HepG2 (cell line): Measurements from ENCODE around the gene PSMD1. TPM values are rescaled to one million over a fixed set of nuclear protein-coding genes. Genes with fewer than 3 reads are reported as not detected.
"Not testable (repeated sequence)": the region's sequence is repeated elsewhere in the genome, so short reads cannot be mapped to it uniquely, and the experiment has no call there.

Experiments used
- ATAC-seq: fragments of 200-7000 bp; cut with Tn5 transposase; 3 replicates; pipeline ENCODE4 v1.9.1; 2020; ENCODE audit warnings: mild to moderate bottlenecking, moderate library complexity
- BruUV-seq: library from RNA; stranded (reverse); fragments of 400-500 nt; replicated peaks from 2 replicates; lab custom pipeline; 2021; lab: Mats Ljungman, UMichigan
- CTCF ChIA-PET: fragments of 300-600 bp; formaldehyde crosslinking; extraction: SDS; loops from one replicate; lab custom pipeline; 2021; ENCODE audit warnings: low total read pairs, inconsistent platforms, low intra/inter-chr PET ratio; lab: Yijun Ruan, JAX
- POLR2A ChIA-PET: fragments of 350-600 bp; sonication (Branson Sonifier 250); formaldehyde crosslinking; loops from one replicate; lab custom pipeline; 2020; ENCODE audit warnings: antibody characterized with exemption, inconsistent platforms; lab: Yijun Ruan, JAX
- DNase-seq: peaks from one replicate; pipeline ENCODE4 v3.0.0-alpha.2; 2015; ENCODE audit warnings: low spot score
- FAIRE-seq: peaks from 3 replicates; lab custom pipeline; 2011; peaks lifted over from hg19 to GRCh38; lab: Jason Lieb, UNC
- H2AFZ ChIP-seq: one replicate; pipeline ENCODE4 v1.6.1; 2011; ENCODE audit warnings: low read length, inconsistent platforms
- H3K27ac ChIP-seq: fragments of 300-600 bp; 3 replicates; pipeline ENCODE4 v1.8.0; 2011; ENCODE audit warnings: mixed run types, mild to moderate bottlenecking, mixed read lengths, low read length, inconsistent platforms; ENCODE audit not compliant: insufficient read depth; ENCODE audit errors: extremely low read length
- H3K27me3 ChIP-seq, 2 experiments: fragments of 200-600 bp in 1 of 2; 2 replicates in 1 of 2; 3 replicates in 1 of 2; pipeline versions ENCODE4 v1.6.0 to v1.8.0; 2011; ENCODE audit warnings: low read length in 2 of 2, mild to moderate bottlenecking in 2 of 2, moderate library complexity in 2 of 2, inconsistent platforms in 1 of 2; ENCODE audit not compliant: insufficient read depth in 2 of 2, control insufficient read depth in 1 of 2
- H3K36me3 ChIP-seq, 2 experiments: fragments of 200-600 bp in 1 of 2; replicated peaks in 1 of 2; 2 replicates in 1 of 2; 3 replicates in 1 of 2; pipeline versions ENCODE4 v1.5.1 to v1.8.0; 2011; ENCODE audit warnings: low read length in 2 of 2, inconsistent platforms in 1 of 2; ENCODE audit not compliant: insufficient read depth in 2 of 2, control insufficient read depth in 1 of 2
- H3K4me1 ChIP-seq: 2 replicates; pipeline ENCODE4 v1.5.1; 2012; ENCODE audit warnings: low read length, inconsistent platforms; ENCODE audit not compliant: insufficient read depth
- H3K4me2 ChIP-seq: 2 replicates; pipeline ENCODE4 v1.6.0; 2011; ENCODE audit warnings: low read depth, low read length, inconsistent platforms
- H3K4me3 ChIP-seq, 3 experiments: fragments of 200-600 bp in 1 of 3; sonication (generic), shearing (Covaris generic) in 1 of 3; replicated peaks in 1 of 3; 2 replicates each; pipeline ENCODE4 v1.5.1; 2011 to 2016; ENCODE audit warnings: low read length in 3 of 3, inconsistent platforms in 2 of 3, low read depth in 2 of 3, mild to moderate bottlenecking in 2 of 3, control low read depth in 1 of 3, mixed read lengths in 1 of 3; ENCODE audit not compliant: insufficient read depth in 1 of 3
- H3K79me2 ChIP-seq: one replicate; pipeline ENCODE4 v1.6.1; 2011; ENCODE audit warnings: low read length, inconsistent platforms; ENCODE audit not compliant: insufficient read depth
- H3K9ac ChIP-seq: 2 replicates; pipeline ENCODE4 v1.6.0; 2011; ENCODE audit warnings: mild to moderate bottlenecking, low read depth, low read length, inconsistent platforms; ENCODE audit not compliant: insufficient read depth
- H3K9me3 ChIP-seq: 2 replicates; pipeline ENCODE4 v1.5.1; 2012; ENCODE audit warnings: mild to moderate bottlenecking, low read length
- H4K20me1 ChIP-seq: 2 replicates; pipeline ENCODE4 v1.6.0; 2011; ENCODE audit warnings: inconsistent platforms, mild to moderate bottlenecking, low read length, moderate library complexity; ENCODE audit not compliant: insufficient read depth
- FOXA1 ChIP-seq, 2 experiments: fragments of 450-650 bp in 1 of 2; sonication (generic) in 1 of 2; formaldehyde crosslinking in 1 of 2; IDR thresholded peaks; 2 replicates each; pipeline versions ENCODE4 v1.4.0 to v1.6.1; 2016 to 2020; ENCODE audit warnings: missing genetic modification reagents in 1 of 2
- ZNF614 ChIP-seq: IDR thresholded peaks from 2 replicates; pipeline ENCODE4 v1.6.1; 2018; ENCODE audit warnings: missing biosample characterization, missing genetic modification reagents, inconsistent platforms, borderline replicate concordance
- WGBS: methylation state at CpG from one replicate; pipeline ENCODE4 v1.1.6; 2017; ENCODE audit warnings: low lambda C conversion rate; 5-methylcytosine and 5-hydroxymethylcytosine counted together
- in situ Hi-C: cut with HindIII; loops from 2 replicates; pipeline ENCODE4 v1.10.0; 2017; ENCODE audit warnings: low pct_unique_long_range_greater_than_20kb; ENCODE audit not compliant: extremely low pct_ligation_motif_present
- intact Hi-C: fragments of 100-400 bp; cut with micrococcal nuclease; formaldehyde crosslinking; loops from one replicate; pipeline ENCODE4 v1.10.0; 2022; ENCODE audit not compliant: unreplicated experiment
- polyA plus RNA-seq, 8 experiments: library from polyadenylated mRNA; depleted of rRNA in 3 of 8; stranded (reverse) in 7 of 8; unstranded in 1 of 8; fragments of >200 nt; fragmentation: Illumina TruSeq in 4 of 8; extraction: Trizol in 4 of 8; gene quantifications; 2 replicates each; pipeline versions ENCODE4 v1.2.1 to v1.2.3, GENCODE V29; 2011 to 2016; ENCODE audit warnings: low read depth in 4 of 8, missing spikeins in 1 of 8, mixed read lengths in 1 of 8; ENCODE audit not compliant: insufficient read depth in 1 of 8
- total RNA-seq, 5 experiments: library from RNA; depleted of rRNA; stranded (reverse); fragments of >200 nt; fragmentation: Illumina TruSeq; extraction: Trizol; gene quantifications; 2 replicates each; pipeline ENCODE4 v1.2.3, GENCODE V29; 2016; ENCODE audit warnings: low read depth in 1 of 5

The PSMD1 gene
- total and polyA plus RNA-seq, 2 of the 13 experiments (the other 11 are each of a cell fraction or from before 2014, with no cell fraction given): 136 to 191 TPM

GRCh38 chr2:231196592-231196991, 139.9 kb downstream of the PSMD1 start:
- intact Hi-C loops (no loop called here), in situ Hi-C loops (no loop called here)
- no peak overlapping the region for H3K27ac ChIP-seq
- H4K20me1 ChIP-seq: no peaks in the 10 kb centered on the region
- BruUV-seq: no TSS peak
- peaks cover 2% of the 10 kb centered on the region for H3K79me2 ChIP-seq
- POLR2A ChIA-PET: interaction anchor here (1.0 kb wide), 1 partner anchor 9 kb away, joined by 3 read pairs; no protein-coding TSS in a partner anchor
- TF ChIP-seq ZNF614 (peak; percentile 100), FOXA1 (IDR thresholded peaks at IDR 0.05) (no peak), FOXA1 (CRISPR knock-in tag; IDR thresholded peaks at IDR 0.05) (no peak)
- FAIRE-seq (no peak), DNase-seq (no peak), ATAC-seq (no peak)
- WGBS: 30% methylated on average over 5 of the region's 5 CpGs
- no peaks in the 10 kb centered on the region; a peak in 1 of 5 replicates for H3K27me3 ChIP-seq
- H3K4me2 ChIP-seq: no peak overlapping the region
- CTCF ChIA-PET: no interaction called here
- no peak overlapping the region for H3K9ac ChIP-seq
- no peaks in the 10 kb centered on the region for H3K36me3 ChIP-seq
- H3K4me3 ChIP-seq: no peak overlapping the region
- H3K4me1 ChIP-seq: peaks cover 37% of the 10 kb centered on the region
- H3K9me3 ChIP-seq: peaks cover 6% of the 10 kb centered on the region; the same call in 1 of the 2 replicates
- H2AFZ ChIP-seq: peak overlapping the region; percentile 44

GRCh38 chr2:231197196-231197595, 140.5 kb downstream of the PSMD1 start:
- H3K9me3 ChIP-seq, FAIRE-seq, BruUV-seq, in situ Hi-C loops, CTCF ChIA-PET, H2AFZ ChIP-seq, ATAC-seq, intact Hi-C loops, DNase-seq, H4K20me1 ChIP-seq, H3K27ac ChIP-seq, H3K4me3 ChIP-seq, H3K79me2 ChIP-seq, H3K9ac ChIP-seq, H3K27me3 ChIP-seq, H3K36me3 ChIP-seq: not testable (repeated sequence)
- peak overlapping the region; percentile 90 for H3K4me2 ChIP-seq
- 76% methylated on average over 6 of the region's 7 CpGs for WGBS
- POLR2A ChIA-PET: interaction anchor here (2.2 kb wide), 1 partner anchor 10 kb away, joined by 8 read pairs; no protein-coding TSS in a partner anchor
- H3K4me1 ChIP-seq: peaks cover 31% of the 10 kb centered on the region
